SH-SY5Y (cell line): ENCODE results near the gene ULK4.

Source experiments
- GATA2 ChIP-seq: IDR thresholded peaks from 2 replicates; pipeline ENCODE4 v1.6.1; 2011; ENCODE audit warnings: mild to moderate bottlenecking, low read depth, low read length
- GATA3 ChIP-seq: IDR thresholded peaks from 2 replicates; pipeline ENCODE4 v1.6.1; 2011; ENCODE audit warnings: low read depth, mild to moderate bottlenecking, low read length, moderate library complexity

GRCh38 chr3:41638381-41638780, 323.5 kb downstream of the ULK4 start:
- TF ChIP-seq GATA3, result no peak
- no peak for TF ChIP-seq GATA2
